GM11168 (cell line): Measurements from ENCODE around the gene HPX.

Experiments
- in situ Hi-C: fragments of 300-500 bp; cut with MboI; formaldehyde crosslinking; loops from one replicate; pipeline ENCODE4 v1.12.0; 2022; ENCODE audit warnings: low sequenced_read_pairs; ENCODE audit not compliant: unreplicated experiment

Gene HPX

GRCh38 chr11:6418557-6419008, 22.2 kb downstream of the HPX start:
- in situ Hi-C loops, result no loop called here

GRCh38 chr11:6417907-6418556, 22.8 kb downstream of the HPX start:
- in situ Hi-C loops, result no loop called here

GRCh38 chr11:6415797-6416196, 25.0 kb downstream of the HPX start:
- in situ Hi-C loops, result no loop called here

GRCh38 chr11:6414874-6415328, 25.9 kb downstream of the HPX start:
- in situ Hi-C loops, result no loop called here

GRCh38 chr11:6413791-6414201, 27.0 kb downstream of the HPX start:
- in situ Hi-C loops, result no loop called here

GRCh38 chr11:6411594-6412031, 29.2 kb downstream of the HPX start:
- in situ Hi-C loops, result no loop called here

- in situ Hi-C loops, result no loop called here
Observed at GRCh38 chr11:6410695-6411430, 29.9 kb downstream of the HPX start.

- in situ Hi-C loops, result no loop called here
Observed at GRCh38 chr11:6406370-6406769, 34.4 kb downstream of the HPX start.

GRCh38 chr11:6405846-6406245, 34.9 kb downstream of the HPX start:
- in situ Hi-C loops, result no loop called here

- in situ Hi-C loops, result no loop called here
Observed at GRCh38 chr11:6405052-6405667, 35.6 kb downstream of the HPX start.

- in situ Hi-C loops, result no loop called here
Observed at GRCh38 chr11:6404342-6405051, 36.3 kb downstream of the HPX start.

- in situ Hi-C loops, result no loop called here
Observed at GRCh38 chr11:6403539-6403938, 37.2 kb downstream of the HPX start.

- in situ Hi-C loops, result no loop called here
Observed at GRCh38 chr11:6402561-6402981, 38.2 kb downstream of the HPX start.

- in situ Hi-C loops, result no loop called here
Observed at GRCh38 chr11:6402061-6402470, 38.7 kb downstream of the HPX start.

GRCh38 chr11:6401464-6401863, 39.3 kb downstream of the HPX start:
- in situ Hi-C loops, result no loop called here

- in situ Hi-C loops, result no loop called here
Observed at GRCh38 chr11:6400431-6401345, 40.1 kb downstream of the HPX start.

- in situ Hi-C loops, result no loop called here
Observed at GRCh38 chr11:6397636-6398035, 43.2 kb downstream of the HPX start.

- in situ Hi-C loops, result no loop called here
Observed at GRCh38 chr11:6397156-6397555, 43.6 kb downstream of the HPX start.

- in situ Hi-C loops, result no loop called here
Observed at GRCh38 chr11:6395470-6396060, 45.2 kb downstream of the HPX start.
